ENCODE results near the gene LOC128125822.

DNA sequence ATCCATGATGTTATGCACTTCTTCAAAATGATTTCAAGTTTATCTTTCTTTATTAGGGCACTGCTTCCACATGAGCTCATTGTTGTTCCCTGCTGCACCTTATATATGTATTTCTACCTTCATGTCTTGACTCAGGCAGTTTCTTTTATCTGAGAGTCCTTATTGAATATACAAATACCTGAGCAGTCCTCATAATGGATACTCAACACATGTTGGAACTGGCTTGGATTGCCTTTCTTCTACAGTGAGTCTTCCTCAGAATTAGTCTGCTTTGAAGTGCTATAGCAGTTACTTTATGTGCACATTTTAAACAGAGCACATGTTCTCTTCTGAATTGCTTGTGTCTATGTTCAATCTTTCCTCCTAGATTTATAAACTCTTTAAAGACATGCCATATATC lies 45.3 kb upstream of the LOC128125822 start:
- TF ChIP-seq, protein P1, sequence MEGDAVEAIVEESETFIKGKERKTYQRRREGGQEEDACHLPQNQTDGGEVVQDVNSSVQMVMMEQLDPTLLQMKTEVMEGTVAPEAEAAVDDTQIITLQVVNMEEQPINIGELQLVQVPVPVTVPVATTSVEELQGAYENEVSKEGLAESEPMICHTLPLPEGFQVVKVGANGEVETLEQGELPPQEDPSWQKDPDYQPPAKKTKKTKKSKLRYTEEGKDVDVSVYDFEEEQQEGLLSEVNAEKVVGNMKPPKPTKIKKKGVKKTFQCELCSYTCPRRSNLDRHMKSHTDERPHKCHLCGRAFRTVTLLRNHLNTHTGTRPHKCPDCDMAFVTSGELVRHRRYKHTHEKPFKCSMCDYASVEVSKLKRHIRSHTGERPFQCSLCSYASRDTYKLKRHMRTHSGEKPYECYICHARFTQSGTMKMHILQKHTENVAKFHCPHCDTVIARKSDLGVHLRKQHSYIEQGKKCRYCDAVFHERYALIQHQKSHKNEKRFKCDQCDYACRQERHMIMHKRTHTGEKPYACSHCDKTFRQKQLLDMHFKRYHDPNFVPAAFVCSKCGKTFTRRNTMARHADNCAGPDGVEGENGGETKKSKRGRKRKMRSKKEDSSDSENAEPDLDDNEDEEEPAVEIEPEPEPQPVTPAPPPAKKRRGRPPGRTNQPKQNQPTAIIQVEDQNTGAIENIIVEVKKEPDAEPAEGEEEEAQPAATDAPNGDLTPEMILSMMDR (IDR thresholded peaks at IDR 0.05) = no peak
- TF ChIP-seq POLR2A (IDR thresholded peaks at IDR 0.05) = no peak

Data from testis (tissue), 2 donors.